Nephron progenitor cell (in vitro differentiated cells): ENCODE data around the gene PIANP.
"Not testable (repeated sequence)": the region's sequence is repeated elsewhere in the genome, so short reads cannot be mapped to it uniquely, and the experiment has no call there.

Experiments
- DNase-seq: peaks from one replicate; pipeline ENCODE4 v3.0.0; 2021
- H3K27ac Mint-ChIP-seq: 2 replicates; pipeline ENCODE4 v1.8.0; 2021; ENCODE audit warnings: mild to moderate bottlenecking, moderate library complexity, mixed read lengths
- H3K27me3 Mint-ChIP-seq: 2 replicates; pipeline ENCODE4 v1.8.0; 2021; ENCODE audit warnings: mild to moderate bottlenecking, low read depth, mixed read lengths; ENCODE audit not compliant: poor library complexity
- H3K36me3 Mint-ChIP-seq: 2 replicates; pipeline ENCODE4 v1.8.0; 2021; ENCODE audit warnings: low read depth, mixed read lengths
- H3K4me1 Mint-ChIP-seq: 2 replicates; pipeline ENCODE4 v1.8.0; 2021; ENCODE audit warnings: mixed read lengths
- H3K4me3 Mint-ChIP-seq: 2 replicates; pipeline ENCODE4 v1.8.0; 2021; ENCODE audit warnings: mild to moderate bottlenecking, moderate library complexity, mixed read lengths
- H3K9me3 Mint-ChIP-seq: 2 replicates; pipeline ENCODE4 v1.8.0; 2021; ENCODE audit warnings: mild to moderate bottlenecking, moderate library complexity, mixed read lengths
- CTCF ChIP-seq: fragments of 200-600 bp; sonication (generic); IDR thresholded peaks from 2 replicates; pipeline ENCODE4 v1.5.0; 2021; ENCODE audit warnings: antibody characterized with exemption

The PIANP gene

DNA sequence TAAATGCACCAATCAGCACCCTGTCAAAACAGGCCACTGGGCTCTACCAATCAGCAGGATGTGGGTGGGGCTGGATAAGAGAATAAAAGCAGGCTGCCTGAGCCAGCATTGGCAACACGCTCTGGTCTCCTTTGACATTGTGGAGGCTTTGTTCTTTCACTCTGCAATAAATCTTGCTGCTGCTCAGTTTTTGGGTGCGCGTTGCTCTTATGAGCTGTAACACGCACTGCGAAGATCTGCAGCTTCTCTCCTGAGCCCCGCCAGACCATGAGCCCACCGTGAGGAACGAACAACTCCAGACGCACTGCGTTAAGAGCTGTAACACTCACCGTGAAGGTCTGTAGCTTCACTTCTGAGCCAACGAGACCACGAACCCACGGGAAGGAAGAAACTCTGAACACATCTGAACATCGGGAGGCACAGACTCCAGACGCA lies 8.4 kb upstream of the PIANP start:
- Mint-ChIP-seq H3K36me3 (no peaks in the 10 kb centered on the region), H3K4me3 (no peak overlapping the region), H3K4me1 (no peaks in the 10 kb centered on the region), H3K27ac (no peak overlapping the region), H3K9me3 (peaks cover 8% of the 10 kb centered on the region), H3K27me3 (peaks cover 29% of the 10 kb centered on the region)
- TF ChIP-seq CTCF, result no peak
- no peak for DNase-seq

- H3K36me3 Mint-ChIP-seq, H3K27ac Mint-ChIP-seq, H3K4me3 Mint-ChIP-seq, H3K9me3 Mint-ChIP-seq, DNase-seq, H3K4me1 Mint-ChIP-seq: not testable (repeated sequence)
- peaks cover 35% of the 10 kb centered on the region for H3K27me3 Mint-ChIP-seq
Observed at GRCh38 chr12:6708351-6708750, 7.7 kb upstream of the PIANP start.

- Mint-ChIP-seq H3K36me3 (no peaks in the 10 kb centered on the region), H3K27ac (no peak overlapping the region), H3K9me3 (peaks cover under 1% of the 10 kb centered on the region), H3K4me3 (peak overlapping the region; percentile 7), H3K27me3 (peaks cover 67% of the 10 kb centered on the region), H3K4me1 (peaks cover 43% of the 10 kb centered on the region)
- peak; percentile 18 for DNase-seq
- TF ChIP-seq CTCF, result no peak
Observed at GRCh38 chr12:6703631-6704030, 3.0 kb upstream of the PIANP start.

DNA sequence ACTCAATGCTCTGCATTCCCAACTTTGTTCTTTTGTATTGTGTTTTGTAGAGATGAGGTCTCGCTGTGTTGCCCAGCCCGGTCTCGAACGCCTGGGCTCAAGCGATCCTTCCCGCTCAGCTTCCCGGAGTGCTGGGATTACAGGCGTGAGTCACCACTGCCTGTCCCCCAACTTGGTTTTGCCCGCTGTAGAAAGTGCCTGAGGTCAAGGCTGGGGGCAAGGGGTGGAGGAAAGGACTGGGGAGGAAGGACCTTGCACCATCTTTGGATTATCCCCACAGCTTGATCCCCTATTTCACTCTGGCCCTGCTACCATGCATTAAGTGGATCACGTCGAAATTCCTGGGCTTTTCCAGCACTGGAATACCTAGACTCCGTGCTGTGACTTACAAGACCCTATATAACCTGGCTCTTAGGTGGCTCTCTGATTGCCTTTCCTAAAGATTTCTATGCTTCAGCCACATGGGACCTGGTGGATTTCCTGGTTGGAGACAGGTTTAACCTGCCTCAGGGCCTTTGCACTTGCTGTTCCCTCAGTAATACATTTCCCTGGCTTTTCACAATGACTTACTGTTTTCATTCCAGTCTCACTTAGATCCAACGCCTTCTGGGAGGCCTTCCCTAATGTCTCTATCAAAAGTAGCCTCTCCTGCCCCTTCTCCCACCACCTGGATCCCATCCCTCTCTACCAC lies 608 bp upstream of the PIANP start:
- Mint-ChIP-seq H3K4me3 (peak overlapping the region; percentile 87), H3K36me3 (no peaks in the 10 kb centered on the region), H3K27me3 (peaks cover 79% of the 10 kb centered on the region), H3K9me3 (no peaks in the 10 kb centered on the region), H3K4me1 (peaks cover 64% of the 10 kb centered on the region), H3K27ac (no peak overlapping the region)
- no peak for TF ChIP-seq CTCF
- DNase-seq, result no peak

GRCh38 chr12:6699989-6700645 lies 498 bp downstream of the PIANP start:
- peak overlapping the region; percentile 90 for H3K4me3 Mint-ChIP-seq
- peak; percentile 65 for DNase-seq
- H3K9me3 Mint-ChIP-seq, result no peaks in the 10 kb centered on the region
- peaks cover 69% of the 10 kb centered on the region for H3K27me3 Mint-ChIP-seq
- H3K36me3 Mint-ChIP-seq, result no peaks in the 10 kb centered on the region
- no peak overlapping the region for H3K27ac Mint-ChIP-seq
- no peak for TF ChIP-seq CTCF
- H3K4me1 Mint-ChIP-seq, result peaks cover 72% of the 10 kb centered on the region

- Mint-ChIP-seq H3K36me3 (peaks cover 2% of the 10 kb centered on the region), H3K9me3 (no peaks in the 10 kb centered on the region), H3K27ac (peak overlapping the region; percentile 41), H3K4me3 (peak overlapping the region; percentile 90), H3K4me1 (peaks cover 75% of the 10 kb centered on the region), H3K27me3 (peaks cover 64% of the 10 kb centered on the region)
- no peak for DNase-seq
- no peak for TF ChIP-seq CTCF
Observed at GRCh38 chr12:6699259-6699988, 1.2 kb downstream of the PIANP start.
